Spleen (tissue), 11 donors: ENCODE data around the gene METTL26. TPM values are rescaled to one million over a fixed set of nuclear protein-coding genes. Genes with fewer than 3 reads are reported as not detected.

Experiments used
- DNase-seq: peaks from one replicate; pipeline ENCODE4 v3.0.0-alpha.2; 2020
- H3K27ac ChIP-seq, 8 donors: fragments of 200-600 bp; sonication (generic) in 7 of 8; 1 replicate in 4 of 8; 2 replicates in 4 of 8; pipeline versions ENCODE4 v1.5.0 to v1.8.0; 2016 to 2021; ENCODE audit warnings: inconsistent platforms in 4 of 8, mild to moderate bottlenecking in 4 of 8, moderate library complexity in 1 of 8
- H3K27me3 ChIP-seq, 7 donors: fragments of 200-600 bp; sonication (generic) in 6 of 7; replicated peaks in 1 of 7; 1 replicate in 4 of 7; 2 replicates in 3 of 7; pipeline versions ENCODE4 v1.5.0 to v1.8.0; 2016 to 2021; ENCODE audit warnings: inconsistent platforms in 3 of 7, mild to moderate bottlenecking in 1 of 7
- H3K36me3 ChIP-seq, 6 donors: fragments of 200-600 bp; sonication (generic) in 5 of 6; 1 replicate in 4 of 6; 2 replicates in 2 of 6; pipeline versions ENCODE4 v1.5.0 to v1.8.0; 2016 to 2021; ENCODE audit warnings: inconsistent platforms in 2 of 6
- H3K4me1 ChIP-seq, 6 donors: fragments of 200-600 bp; sonication (generic) in 5 of 6; 1 replicate in 3 of 6; 2 replicates in 3 of 6; pipeline versions ENCODE4 v1.5.0 to v1.8.0; 2016 to 2021; ENCODE audit warnings: inconsistent platforms in 3 of 6
- H3K4me3 ChIP-seq, 8 donors: fragments of 200-600 bp; sonication (generic) in 7 of 8; 1 replicate in 4 of 8; 2 replicates in 4 of 8; pipeline versions ENCODE4 v1.5.0 to v1.8.0; 2016 to 2021; ENCODE audit warnings: inconsistent platforms in 4 of 8, mild to moderate bottlenecking in 4 of 8, moderate library complexity in 2 of 8
- H3K9me3 ChIP-seq, 8 donors: fragments of 200-600 bp; sonication (generic) in 7 of 8; 1 replicate in 4 of 8; 2 replicates in 4 of 8; pipeline versions ENCODE4 v1.5.0 to v1.8.0; 2016 to 2021; ENCODE audit warnings: inconsistent platforms in 4 of 8
- POLR2A ChIP-seq, 3 donors: fragments of 450-650 bp; IDR thresholded peaks; one replicate each; pipeline ENCODE4 v1.5.1; 2017; ENCODE audit warnings: antibody characterized with exemption in 3 of 3, mild to moderate bottlenecking in 1 of 3
- POLR2AphosphoS5 ChIP-seq, 3 donors: sonication (generic); formaldehyde crosslinking; IDR thresholded peaks; one replicate each; pipeline ENCODE4 v1.5.1; 2017; ENCODE audit warnings: antibody characterized with exemption in 3 of 3
- WGBS, 5 donors: extraction: QIAGEN DNeasy Blood & Tissue Kit in 3 of 5; methylation state at CpG; one replicate each; pipeline versions ENCODE4 v1.1.5 to v1.1.7; 2013 to 2018; 5-methylcytosine and 5-hydroxymethylcytosine counted together
- intact Hi-C: fragments of 100-400 bp; cut with DNase I; formaldehyde crosslinking; loops from one replicate; pipeline ENCODE4 v1.15.0; 2023; ENCODE audit warnings: low total_unique reads
- polyA plus RNA-seq, 3 donors: library from polyadenylated mRNA; stranded (reverse); fragments of 200-250 nt; gene quantifications; one replicate each; pipeline ENCODE4 v1.2.1, GENCODE V29; 2013
- total RNA-seq, 7 donors: library from RNA; depleted of rRNA in 3 of 7; stranded (reverse); fragments of >200 nt in 3 of 7; fragmentation: NEBNext Ultra II Directional in 4 of 7; extraction: Animal tissue kit (Norgen Biotek cat#: 25700) in 4 of 7; gene quantifications; one replicate each; pipeline versions ENCODE4 v1.1.0 to v1.2.1, GENCODE V29; 2016 to 2021
- TF ChIP-seq, protein P1 (sequence below), 11 experiments: fragments of 200-600 bp in 7 of 11; fragments of 450-650 bp in 4 of 11; sonication (generic) in 4 of 11; IDR thresholded peaks in 8 of 11; conservative IDR thresholded peaks in 3 of 11; 1 replicate in 7 of 11; 2 replicates in 4 of 11; pipeline versions ENCODE4 v1.4.0 to v1.8.0; 2016 to 2021; ENCODE audit warnings: antibody characterized with exemption in 11 of 11, inconsistent platforms in 4 of 11, mild to moderate bottlenecking in 1 of 11
- donor health status: healthy with polysubstance abuse.
- donor health status: DM: no; HTN: no; CAD: no; lungs with moderate emphysema.
- donor health status: DM: no; HTN: no; CAD: no.
- donor health status: Bipolar disorder and iron deficiency.
- donor health status: healthy.
- donor health status: DM: no; HTN: no; CAD: no.
- donor health status: DM: yes; HTN: yes; CAD: no.

METTL26 gene
- total and polyA plus RNA-seq, 10 donors: 39.6 to 165 (median 59.4) TPM

DNA sequence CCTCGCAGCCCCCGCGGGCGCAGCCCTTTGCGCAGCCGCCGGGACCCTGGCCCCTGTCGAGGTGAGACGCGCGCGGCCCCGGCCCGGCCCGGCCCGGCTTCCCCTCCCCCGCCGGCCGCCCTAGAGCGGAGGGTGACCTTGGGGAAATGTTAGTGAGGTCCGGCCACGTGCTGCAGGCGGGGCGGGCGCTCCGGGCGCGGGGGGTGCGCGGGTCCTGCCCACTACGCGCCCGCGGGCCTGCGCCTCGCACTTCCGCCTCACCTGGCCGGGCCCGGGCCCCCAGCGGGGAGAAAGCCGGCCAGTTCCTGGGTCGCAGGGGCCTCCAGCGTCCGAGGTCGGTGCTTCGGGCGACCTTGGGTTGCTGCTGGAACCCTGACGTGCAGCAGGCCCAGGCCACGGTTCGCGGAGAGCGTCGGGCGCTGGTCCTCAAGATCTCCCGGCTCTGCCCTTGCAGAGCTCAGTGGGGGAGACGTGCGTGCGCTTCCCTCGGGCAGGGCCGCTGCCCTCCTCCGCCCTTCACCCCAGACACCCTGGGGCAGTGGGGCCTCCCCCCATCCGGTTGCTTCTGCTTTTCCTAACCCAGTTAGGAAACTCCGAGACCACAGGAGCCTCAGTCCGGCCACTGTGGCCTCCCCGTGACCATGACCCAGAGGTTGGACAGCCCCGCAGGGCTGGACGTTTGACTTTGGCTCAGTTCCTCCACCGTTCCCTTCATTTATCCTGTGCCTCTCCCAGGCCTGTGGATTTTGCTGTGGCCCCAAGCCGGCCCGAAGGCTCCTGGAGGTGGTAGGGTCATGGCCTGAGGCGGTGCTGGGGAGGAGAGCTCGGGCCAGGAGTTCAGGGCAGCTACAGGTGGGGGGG is 6.3 kb upstream of the METTL26 start:
- Histone ChIP-seq H3K4me1 (peaks cover 17 to 88% (median 54%) of the 10 kb centered on the region in 6 donors), H3K27ac (peak overlapping the region; percentile 77 to 93 (median 88)), H3K27me3 (no peaks in the 10 kb centered on the region), H3K36me3 (no peaks in the 10 kb centered on the region), H3K9me3 (no peaks in the 10 kb centered on the region), H3K4me3 (peak overlapping the region; percentile 82 to 99 (median 94))
- 0 to 10% (median 5%) methylated on average over 26 to 72 of the region's 72 CpGs for WGBS, 5 donors
- intact Hi-C loops: loop anchor here (5.0 kb wide), 1 partner anchor 55 kb away; no protein-coding TSS in a partner anchor
- DNase-seq: peak; percentile 90
- TF ChIP-seq POLR2AphosphoS5 (IDR thresholded peaks at IDR 0.05): peak; percentile 25 to 72 (median 56)
- TF ChIP-seq POLR2A (IDR thresholded peaks at IDR 0.05): no peak
- TF ChIP-seq, protein P1, sequence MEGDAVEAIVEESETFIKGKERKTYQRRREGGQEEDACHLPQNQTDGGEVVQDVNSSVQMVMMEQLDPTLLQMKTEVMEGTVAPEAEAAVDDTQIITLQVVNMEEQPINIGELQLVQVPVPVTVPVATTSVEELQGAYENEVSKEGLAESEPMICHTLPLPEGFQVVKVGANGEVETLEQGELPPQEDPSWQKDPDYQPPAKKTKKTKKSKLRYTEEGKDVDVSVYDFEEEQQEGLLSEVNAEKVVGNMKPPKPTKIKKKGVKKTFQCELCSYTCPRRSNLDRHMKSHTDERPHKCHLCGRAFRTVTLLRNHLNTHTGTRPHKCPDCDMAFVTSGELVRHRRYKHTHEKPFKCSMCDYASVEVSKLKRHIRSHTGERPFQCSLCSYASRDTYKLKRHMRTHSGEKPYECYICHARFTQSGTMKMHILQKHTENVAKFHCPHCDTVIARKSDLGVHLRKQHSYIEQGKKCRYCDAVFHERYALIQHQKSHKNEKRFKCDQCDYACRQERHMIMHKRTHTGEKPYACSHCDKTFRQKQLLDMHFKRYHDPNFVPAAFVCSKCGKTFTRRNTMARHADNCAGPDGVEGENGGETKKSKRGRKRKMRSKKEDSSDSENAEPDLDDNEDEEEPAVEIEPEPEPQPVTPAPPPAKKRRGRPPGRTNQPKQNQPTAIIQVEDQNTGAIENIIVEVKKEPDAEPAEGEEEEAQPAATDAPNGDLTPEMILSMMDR (IDR thresholded peaks at IDR 0.05 in 8 of 11, conservative IDR thresholded peaks at IDR 0.05 in 3 of 11): no peak

DNA sequence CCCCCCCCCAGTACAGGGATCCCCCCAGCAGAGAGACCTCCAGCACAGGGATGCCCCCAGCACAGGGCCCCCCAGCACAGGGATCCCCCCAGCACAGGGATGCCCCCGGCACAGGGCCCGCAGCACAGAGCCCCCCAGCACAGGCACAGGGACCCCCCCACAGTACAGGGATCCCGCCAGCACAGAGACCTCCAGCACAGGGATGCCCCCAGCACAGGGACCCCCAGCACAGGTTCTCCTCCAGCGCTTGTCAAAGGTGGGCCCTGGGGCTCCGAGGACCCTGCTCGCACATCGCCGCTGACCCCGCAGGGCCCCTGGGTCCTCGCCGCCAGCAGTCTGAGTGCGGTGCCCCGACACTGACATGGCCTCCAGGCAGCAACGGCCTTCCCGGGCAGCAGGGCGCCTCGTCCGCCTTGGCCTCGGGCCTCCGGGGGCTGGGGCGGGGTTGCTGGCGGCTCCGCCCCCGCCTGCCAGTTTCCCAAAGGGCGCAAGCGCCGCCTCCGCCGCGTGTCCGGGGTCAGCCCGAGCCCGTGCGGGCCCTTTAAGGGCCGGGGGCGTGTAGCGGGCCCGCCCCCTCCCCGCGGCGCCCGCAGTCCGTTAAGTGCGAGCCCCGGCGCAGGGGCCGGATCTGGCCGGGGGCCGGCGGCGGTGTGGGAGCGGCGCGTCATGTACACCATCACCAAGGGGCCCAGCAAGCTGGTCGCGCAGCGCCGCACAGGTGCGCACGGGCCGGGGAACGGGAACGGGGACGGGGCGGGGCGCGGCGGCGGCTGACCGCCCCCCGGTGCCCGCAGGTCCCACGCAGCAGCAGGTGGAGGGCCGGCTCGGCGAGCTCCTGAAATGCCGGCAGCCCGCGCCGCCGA is 5.5 kb upstream of the METTL26 start, which contains the start of gene MCRIP2:
Gene MCRIP2 (plus strand): TSS at position 503 of the 863 bp plus-strand sequence. CDS start 164 bp downstream, at position 667.
- TF ChIP-seq, protein P1 (IDR thresholded peaks at IDR 0.05 in 8 of 11, conservative IDR thresholded peaks at IDR 0.05 in 3 of 11): no peak
- TF ChIP-seq POLR2AphosphoS5 (IDR thresholded peaks at IDR 0.05) (peak; percentile 85 to 86 (median 86)), POLR2A (IDR thresholded peaks at IDR 0.05) (peak in 1 of 3 donors; percentile 14)
- intact Hi-C loops: loop anchor here (5.0 kb wide), 1 partner anchor 54 kb away; no protein-coding TSS in a partner anchor
- peak; percentile 94 for DNase-seq
- no peaks in the 10 kb centered on the region for H3K9me3 ChIP-seq
- peak within 1 kb of the TSS; percentile 77 to 93 (median 88) for H3K27ac ChIP-seq
- H3K27me3 ChIP-seq: peaks cover 0 to 3% (median 0%) of the 10 kb centered on the region in 7 donors
- H3K4me3 ChIP-seq: peak within 1 kb of the TSS; percentile 82 to 99 (median 94)
- H3K36me3 ChIP-seq: no peaks in the 10 kb centered on the region
- WGBS, 5 donors: 1 to 3% (median 1%) methylated on average over 11 to 81 of the region's 81 CpGs
- peaks cover 17 to 82% (median 50%) of the 10 kb centered on the region in 6 donors for H3K4me1 ChIP-seq

GRCh38 chr16:640614-641013 is 4.5 kb upstream of the METTL26 start:
- Histone ChIP-seq H3K36me3 (no peaks in the 10 kb centered on the region), H3K9me3 (no peaks in the 10 kb centered on the region), H3K27ac (peak overlapping the region in 2 of 8 donors; percentile 30 to 92), H3K4me1 (peaks cover 18 to 76% (median 46%) of the 10 kb centered on the region in 6 donors), H3K4me3 (no peak overlapping the region), H3K27me3 (peaks cover 0 to 4% (median 0%) of the 10 kb centered on the region in 7 donors)
- no peak for DNase-seq
- intact Hi-C loops: loop anchor here (5.0 kb wide), 1 partner anchor 53 kb away; no protein-coding TSS in a partner anchor
- TF ChIP-seq, protein P1 (IDR thresholded peaks at IDR 0.05 in 8 of 11, conservative IDR thresholded peaks at IDR 0.05 in 3 of 11): no peak
- TF ChIP-seq POLR2A (IDR thresholded peaks at IDR 0.05) (no peak), POLR2AphosphoS5 (IDR thresholded peaks at IDR 0.05) (no peak)
- WGBS, 5 donors: 77 to 100% (median 91%) methylated on average over 2 to 5 of the region's 5 CpGs
